Epidermal melanocyte (primary cell): Measurements from ENCODE around the gene SERP2.

Experiments used
- DNase-seq: peaks from one replicate; pipeline ENCODE4 v3.0.0; 2011; ENCODE audit warnings: low spot score; ENCODE audit not compliant: insufficient read length

The SERP2 gene

GRCh38 chr13:44433863-44434765 lies 60.5 kb downstream of the SERP2 start:
- no peak for DNase-seq

- no peak for DNase-seq
Observed at GRCh38 chr13:44434766-44435141, 61.1 kb downstream of the SERP2 start.

GRCh38 chr13:44435142-44435918 lies 61.7 kb downstream of the SERP2 start:
- peak; percentile 71 for DNase-seq

GRCh38 chr13:44435919-44436510 lies 62.4 kb downstream of the SERP2 start:
- no peak for DNase-seq

GRCh38 chr13:44436589-44437337 lies 63.1 kb downstream of the SERP2 start:
- DNase-seq, result peak; percentile 80

- DNase-seq, result no peak
Observed at GRCh38 chr13:44437356-44438233, 64.0 kb downstream of the SERP2 start.

GRCh38 chr13:44438234-44438579 lies 64.6 kb downstream of the SERP2 start:
- no peak for DNase-seq

GRCh38 chr13:44439452-44440024 lies 65.9 kb downstream of the SERP2 start:
- DNase-seq, result no peak

- no peak for DNase-seq
Observed at GRCh38 chr13:44440046-44440608, 66.5 kb downstream of the SERP2 start.
